22Rv1 (cell line): ENCODE data around the gene POC5.

ENCODE experiments used
- CTCF ChIP-seq: fragments of 450-650 bp; IDR thresholded peaks from 2 replicates; pipeline ENCODE4 v1.5.1; 2017; ENCODE audit warnings: mild to moderate bottlenecking
- ZFX ChIP-seq: fragments of 450-650 bp; IDR thresholded peaks from 2 replicates; pipeline ENCODE4 v1.6.1; 2017; ENCODE audit warnings: antibody characterized with exemption, borderline replicate concordance

GRCh38 chr5:75675783-75676182 is 41.5 kb downstream of the POC5 start:
- no peak for TF ChIP-seq CTCF
- TF ChIP-seq ZFX = no peak
